K562 treated with DMSO at 1 percent for 12 hours (cell line): Measurements from ENCODE around the gene COA7. TPM values are rescaled to one million over a fixed set of nuclear protein-coding genes. Genes with fewer than 3 reads are reported as not detected.

Experiments
- total RNA-seq: library from RNA; unstranded; fragments of 300-600 nt; gene quantifications from 2 replicates; pipeline ENCODE4 v1.2.3, GENCODE V29; 2022; ENCODE audit not compliant: insufficient read depth

COA7 gene
- total RNA-seq, result 9.2 and 22.8 TPM in 2 replicates

DNA sequence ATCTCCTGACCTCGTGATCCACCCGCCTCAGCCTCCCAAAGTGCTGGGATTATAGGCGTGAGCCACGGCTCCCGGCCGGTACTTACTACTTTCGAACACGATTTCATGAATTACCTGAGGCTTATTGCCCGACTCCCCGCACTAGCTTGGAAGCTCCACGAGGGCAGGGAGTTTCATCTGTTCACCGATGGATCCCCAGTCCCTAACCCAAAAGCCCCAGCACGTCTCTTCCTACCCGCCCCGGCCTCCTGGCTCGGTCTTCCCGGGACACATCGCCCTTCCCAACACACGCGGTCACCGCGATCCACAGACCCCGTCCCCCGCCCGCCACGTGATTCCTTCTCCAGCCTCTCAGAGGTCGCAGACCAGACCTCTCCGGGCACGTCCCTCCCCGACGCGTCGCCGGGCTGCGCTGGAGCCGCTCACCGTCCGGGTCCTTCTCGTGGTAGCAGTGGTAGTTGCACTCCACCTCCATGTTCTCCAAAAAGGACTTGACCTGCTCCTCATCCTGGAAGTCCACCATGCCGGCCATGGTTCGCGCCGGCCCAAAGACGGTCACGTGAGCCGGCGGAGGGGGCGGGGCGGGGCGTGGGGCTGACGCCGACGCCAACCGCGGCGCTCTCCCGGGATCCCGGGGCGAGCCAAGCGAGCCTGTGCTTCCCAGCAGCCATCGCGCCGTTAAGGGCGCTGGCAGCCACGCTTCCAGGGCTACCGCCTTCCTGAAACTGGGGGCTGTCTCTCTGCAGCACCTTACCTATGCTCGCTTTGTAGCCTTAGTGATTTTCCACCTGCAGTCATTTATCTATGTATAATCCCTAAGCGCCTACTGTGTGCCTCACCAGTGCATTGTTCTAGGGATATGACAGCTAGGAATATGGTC lies at the start of gene COA7:
TSS of gene COA7 (minus strand) at position 553 of the 880 bp plus-strand sequence. CDS start at position 532, 21 bp downstream.

DNA sequence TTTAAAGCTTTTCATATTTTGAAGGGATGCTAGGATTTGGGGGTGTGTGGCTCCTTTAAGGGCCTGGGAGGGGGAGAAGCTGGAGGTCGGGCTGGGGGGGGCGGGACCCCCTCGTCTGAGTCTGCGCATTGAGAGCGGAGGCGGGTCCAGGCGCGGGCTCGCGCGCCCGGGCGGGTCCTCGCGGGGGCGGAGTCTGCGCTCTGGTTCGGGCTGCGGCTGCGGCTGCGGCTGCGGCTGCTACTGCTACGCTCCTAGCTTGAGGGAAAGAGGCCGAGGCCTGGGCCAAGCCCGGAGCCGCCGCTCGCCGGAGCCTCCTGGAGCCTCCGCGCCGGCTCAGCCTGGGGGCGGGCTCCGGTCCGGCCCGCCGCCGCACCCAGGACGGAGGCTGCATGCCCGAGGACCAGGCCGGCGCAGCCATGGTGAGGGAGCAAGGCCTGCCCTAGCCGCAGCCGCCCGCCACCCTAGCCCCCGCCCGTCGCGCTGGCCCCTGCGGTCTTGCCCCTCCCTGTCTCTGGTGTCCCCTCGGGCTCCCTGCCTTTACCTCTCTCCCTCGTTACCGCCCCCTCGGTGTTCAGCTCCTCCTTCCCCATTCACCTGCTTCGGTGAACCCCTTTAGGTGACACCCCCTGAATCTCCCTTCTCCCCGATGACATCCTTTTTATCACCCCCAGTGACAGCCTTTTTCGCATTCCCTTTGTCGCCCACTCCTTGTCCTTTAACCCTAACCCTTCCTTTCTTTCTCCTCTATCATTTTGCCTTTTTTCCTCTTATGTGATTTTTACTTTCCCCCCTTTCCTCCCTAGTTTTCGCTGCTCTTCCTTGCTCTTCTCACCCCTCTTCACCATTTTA lies 28.3 kb upstream of the COA7 start, which contains the start of gene ZYG11B:
TSS of gene ZYG11B (plus strand) at position 189 of the 849 bp plus-strand sequence. CDS start at position 390, 201 bp downstream.

Other genes with a start within 250 kb of the COA7 start
- 24.4 and 48.8 TPM in 2 replicates for gene TUT4, start 145.3 kb downstream of the COA7 start, total RNA-seq
- gene GPX7, start 96.0 kb downstream of the COA7 start, total RNA-seq, result not detected in 2 replicates
- not detected in 2 replicates for gene SHISAL2A, start 65.2 kb downstream of the COA7 start, total RNA-seq
- gene ZYG11B, start 28.1 kb upstream of the COA7 start, total RNA-seq, result 3.4 and 19.2 TPM in 2 replicates
- gene ZYG11A, start 144.4 kb upstream of the COA7 start, total RNA-seq, result 2.6 and 6.7 TPM in 2 replicates
- gene ECHDC2, start 223.4 kb upstream of the COA7 start, total RNA-seq, result 1.4 and 6.4 TPM in 2 replicates
- gene SCP2, start 228.9 kb upstream of the COA7 start, total RNA-seq, result 59.9 and 125 TPM in 2 replicates